NCI-H748 (cell line): ENCODE results near the gene IGF2BP3.
A peak's percentile ranks its signal among the peaks of the same experiment; 100 is the strongest.

Experiments
- DNase-seq: peaks from one replicate; lab custom pipeline; 2025; ENCODE audit not compliant: unreplicated experiment; lab: John Stamatoyannopoulos, UW

IGF2BP3 gene

DNA sequence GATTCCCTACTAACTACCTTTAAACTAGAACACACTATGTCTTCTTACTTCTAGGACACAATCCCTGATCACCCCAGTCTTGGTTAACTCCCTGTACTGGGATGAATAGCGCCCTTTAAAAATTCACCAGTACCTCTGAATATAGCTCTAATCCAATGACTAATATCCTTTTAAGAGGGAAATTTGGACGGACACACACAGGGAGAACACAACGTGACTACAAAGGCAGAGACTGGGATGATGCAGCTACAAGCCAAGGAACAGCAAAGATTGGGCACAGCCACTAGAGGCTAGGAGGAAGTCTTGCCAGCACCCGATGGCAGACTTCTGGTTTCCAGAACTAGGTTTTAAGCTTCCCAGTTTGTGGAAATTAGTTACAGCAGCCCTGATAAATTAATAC lies 89.7 kb downstream of the IGF2BP3 start:
- DNase-seq: no peak

DNA sequence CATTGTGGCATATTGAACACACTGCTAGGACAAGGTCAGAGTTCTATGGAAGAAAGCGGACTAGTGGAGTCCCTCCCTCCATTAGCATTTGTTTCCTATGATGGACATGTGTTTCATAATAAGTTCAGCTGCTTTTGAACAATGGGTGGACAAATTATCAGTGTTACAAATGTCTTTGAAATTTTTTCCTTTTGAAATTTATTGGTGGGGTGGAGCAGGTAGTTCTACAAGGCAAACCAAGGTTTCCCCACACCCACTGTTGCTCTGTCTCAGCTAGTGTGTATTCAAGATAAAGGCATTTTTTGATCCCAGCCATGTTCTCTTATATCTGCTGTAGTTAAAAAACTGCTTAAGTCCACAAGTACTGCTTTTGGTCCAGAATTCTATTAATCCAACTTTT lies 91.3 kb downstream of the IGF2BP3 start:
- DNase-seq: no peak

DNA sequence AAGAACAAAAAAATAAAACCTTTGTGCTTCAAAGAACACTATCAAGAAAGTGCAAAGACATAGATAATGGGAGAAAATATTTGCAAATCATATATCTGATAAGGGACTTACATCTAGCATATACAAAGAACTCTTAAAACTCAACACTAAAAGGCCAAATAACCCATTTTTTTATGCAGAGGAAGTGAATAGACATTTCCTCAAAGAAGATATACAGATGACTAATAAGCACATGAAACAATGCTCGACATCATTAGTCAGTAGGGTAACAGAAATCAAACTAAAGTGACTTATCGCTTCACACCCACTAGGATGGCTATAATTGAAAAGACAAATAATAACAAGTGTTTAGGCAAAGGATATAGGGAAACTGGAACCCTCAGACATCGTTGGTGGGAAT lies 93.2 kb downstream of the IGF2BP3 start:
- no peak for DNase-seq

DNA sequence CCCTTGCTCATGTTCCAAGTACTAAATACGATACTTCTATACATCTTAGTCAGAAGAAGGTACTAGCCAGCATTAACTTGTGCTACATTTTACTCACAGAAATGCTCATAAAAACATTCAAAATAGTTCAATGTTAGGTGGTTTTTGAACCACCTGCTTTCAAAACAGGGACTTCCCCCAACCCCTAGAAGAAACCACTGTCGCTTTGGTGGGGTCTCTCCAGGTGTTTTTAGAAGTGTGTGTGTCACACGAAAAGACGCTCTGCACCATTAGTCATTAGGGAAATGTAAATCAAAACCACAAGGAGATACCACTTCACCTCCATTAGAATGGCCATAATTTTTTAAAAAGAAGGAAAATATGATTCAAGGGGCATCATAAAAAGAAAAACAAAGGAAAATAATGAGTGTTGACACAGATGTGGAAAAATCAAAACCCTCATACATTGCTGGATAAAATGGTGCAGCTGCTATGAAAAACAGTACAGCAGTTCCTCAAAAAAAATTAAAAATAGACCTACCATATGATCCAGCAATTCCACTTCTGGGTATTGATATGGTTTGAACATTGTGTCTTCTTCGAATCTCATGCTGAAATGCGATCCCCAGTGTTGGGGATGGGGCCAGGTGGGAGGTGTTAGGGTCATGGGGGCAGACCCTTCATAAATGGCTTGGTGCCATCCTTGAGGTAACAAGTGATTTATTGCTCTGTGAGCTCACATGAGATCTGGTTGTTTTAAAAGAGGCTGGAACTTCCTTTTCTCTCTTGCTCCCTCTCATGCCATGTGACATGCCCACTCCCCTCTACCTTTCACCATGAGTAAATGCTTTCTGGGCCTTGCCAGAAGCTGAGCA lies 96.9 kb downstream of the IGF2BP3 start:
- peak; percentile 88 for DNase-seq

DNA sequence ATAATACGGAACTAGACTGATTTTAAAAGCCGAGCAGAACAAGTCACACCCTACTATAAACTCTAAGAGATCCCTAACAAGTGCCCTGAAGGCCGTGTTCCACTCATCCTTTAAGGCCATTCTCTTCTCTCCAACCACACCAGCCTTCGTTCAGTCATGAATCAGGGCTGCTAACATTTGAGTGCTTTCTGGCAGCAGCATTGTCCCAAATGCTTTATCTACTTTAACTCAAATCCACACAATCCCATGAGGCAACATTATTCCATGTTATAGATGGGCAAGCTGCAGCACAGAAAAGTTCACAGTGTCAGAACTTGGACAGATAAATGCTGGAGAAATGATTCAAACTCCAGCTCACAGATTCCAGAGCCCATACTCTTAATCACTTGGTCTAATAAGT lies 97.7 kb downstream of the IGF2BP3 start:
- no peak for DNase-seq

DNA sequence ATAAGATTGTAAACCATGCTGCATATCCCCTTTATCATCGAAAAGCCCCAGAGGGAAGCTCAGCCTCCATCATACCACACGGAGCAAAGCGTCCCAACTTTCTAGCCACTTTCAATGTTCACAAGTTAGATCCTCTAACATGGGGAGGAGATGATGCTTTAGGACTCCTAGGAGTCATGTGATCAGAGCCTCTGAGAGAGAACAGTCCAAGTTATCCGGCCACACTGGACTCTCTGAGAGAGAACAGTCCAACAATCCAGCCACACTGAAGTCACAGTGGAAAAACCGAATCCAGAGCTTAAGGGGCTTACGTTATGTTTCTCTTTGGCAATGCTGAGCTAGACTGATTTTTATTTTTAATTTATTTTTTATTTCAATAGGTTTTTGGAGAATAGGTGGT lies 98.6 kb downstream of the IGF2BP3 start:
- DNase-seq: no peak

DNA sequence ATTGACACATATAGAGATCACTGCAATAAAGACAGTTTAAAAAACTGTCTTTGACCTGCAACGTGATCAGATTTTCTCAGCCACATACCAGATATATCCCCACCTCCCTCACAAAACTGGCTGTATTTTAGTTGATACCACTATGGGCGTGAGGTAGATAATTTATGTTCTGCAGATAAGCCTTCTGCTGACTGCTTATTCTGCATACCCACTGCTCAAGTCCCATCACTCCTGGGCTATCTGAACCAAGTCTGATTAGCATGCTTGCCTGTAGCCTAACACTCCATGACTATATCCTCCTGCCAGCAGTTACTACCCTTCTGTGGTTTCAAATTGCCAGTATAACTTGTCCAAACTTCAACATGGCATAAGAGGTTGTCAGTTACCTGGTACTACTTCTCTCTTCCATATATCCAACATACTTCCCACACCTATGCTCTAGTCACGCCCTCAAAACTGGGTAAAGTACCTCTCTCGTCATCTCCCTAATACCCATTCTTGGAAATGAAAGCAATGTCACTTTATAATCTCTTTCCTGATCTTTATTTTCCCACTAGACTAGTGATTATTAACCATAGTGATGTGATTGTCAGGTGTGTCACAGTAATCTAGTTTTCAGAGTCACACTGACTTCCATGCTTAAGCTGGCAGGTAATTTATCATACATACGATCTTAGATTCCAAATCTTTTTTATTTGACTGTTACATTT lies 100.4 kb downstream of the IGF2BP3 start:
- DNase-seq: no peak

DNA sequence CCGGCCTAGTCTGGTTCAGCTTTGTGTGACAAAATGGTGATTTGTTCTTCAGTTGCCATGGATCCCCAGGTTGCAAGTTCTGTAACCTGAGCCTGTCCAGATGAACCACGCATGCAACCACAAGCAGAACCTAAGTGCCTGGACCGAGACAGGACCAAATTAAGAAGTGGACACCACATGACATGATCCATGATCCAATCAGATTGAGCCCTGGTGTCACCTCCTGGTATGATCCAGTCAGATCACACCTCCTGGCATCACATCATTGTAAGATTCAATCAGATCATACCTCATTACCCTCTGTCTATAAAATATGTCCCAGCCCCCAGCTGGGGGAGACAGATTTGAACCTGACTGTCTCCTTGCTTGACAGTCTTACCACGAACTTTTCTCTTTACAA lies 101.2 kb downstream of the IGF2BP3 start:
- no peak for DNase-seq

DNA sequence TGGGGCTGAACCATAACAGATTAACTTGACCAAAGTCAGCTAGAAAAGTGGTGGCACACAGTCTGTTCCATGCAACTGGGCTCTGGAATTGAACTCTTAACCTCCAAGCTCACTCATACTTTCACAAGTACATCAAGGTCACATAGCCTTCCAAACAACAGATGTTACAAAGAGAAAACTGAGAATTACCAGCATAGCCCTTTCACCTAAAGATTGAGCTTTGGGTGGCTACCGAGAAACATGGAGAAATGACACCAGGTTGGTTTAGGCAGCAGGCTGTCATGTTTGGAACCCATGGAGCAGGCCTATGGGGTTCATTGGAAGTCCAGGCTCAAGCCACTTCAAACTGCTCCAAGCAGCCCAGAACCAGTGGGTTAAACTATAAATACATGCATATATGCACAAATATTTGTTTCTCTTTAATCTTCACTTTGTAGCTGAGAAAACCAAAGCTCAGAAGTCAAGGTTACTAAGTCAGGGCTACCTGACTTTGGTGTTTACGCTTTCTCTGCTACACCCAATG lies 112.1 kb downstream of the IGF2BP3 start:
- DNase-seq: no peak

DNA sequence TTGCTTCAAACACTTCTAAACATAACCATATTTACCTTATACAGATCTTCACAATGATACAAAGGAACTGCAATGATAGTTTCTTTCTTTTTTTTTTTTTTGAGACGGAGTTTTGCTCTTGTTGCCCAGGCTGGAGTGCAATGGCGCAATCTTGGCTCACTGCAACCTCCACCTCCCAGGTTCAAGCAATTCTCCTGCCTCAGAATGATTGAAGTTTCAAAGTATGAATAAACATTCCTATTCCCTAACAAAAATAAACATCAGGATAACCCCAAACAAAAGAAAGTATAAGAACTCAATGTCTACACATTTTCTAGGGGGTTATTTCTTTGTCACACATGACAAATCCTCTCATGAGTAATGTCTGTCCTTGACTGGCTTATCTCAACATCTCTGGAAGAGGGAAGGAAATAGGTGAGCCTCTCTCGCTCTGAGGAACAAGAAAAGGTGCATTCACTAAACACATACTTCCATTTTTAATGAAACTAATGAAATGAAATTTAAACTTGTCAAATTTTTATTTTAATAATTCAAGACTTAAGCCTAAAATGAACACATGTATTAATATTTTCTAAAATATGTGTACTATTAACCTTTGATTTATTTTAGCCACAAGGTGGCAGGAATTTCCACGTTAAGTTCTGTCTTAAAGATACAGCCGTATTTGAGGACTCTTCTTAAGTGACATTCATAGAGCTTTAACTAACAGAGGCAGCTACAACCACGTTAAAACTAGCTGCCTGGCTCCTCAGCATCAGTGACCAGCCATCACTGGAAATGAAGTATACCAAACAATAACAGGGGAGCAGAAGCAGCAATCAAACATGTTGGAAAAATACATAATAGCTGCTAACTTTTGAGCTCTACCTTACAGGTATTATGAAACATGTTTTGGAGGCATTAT lies 112.8 kb downstream of the IGF2BP3 start:
- DNase-seq: peak; percentile 63

DNA sequence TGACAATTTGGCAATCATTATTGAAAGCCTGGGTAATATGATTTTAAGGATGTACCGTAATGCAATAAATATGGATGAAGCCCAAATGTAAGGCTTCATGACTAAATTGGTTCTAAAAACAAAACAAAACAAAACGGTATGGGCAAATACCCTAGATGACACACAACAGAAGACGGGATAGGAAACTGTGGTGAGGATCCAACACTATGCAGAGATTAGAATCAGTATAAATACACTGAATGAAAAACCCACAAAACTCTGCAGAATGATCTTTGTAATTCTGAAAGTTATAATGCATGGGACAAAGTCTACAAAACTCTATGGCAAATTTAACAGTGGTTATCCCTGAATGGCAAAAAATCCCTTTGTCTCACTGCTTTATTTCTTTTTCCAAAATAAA lies 113.6 kb downstream of the IGF2BP3 start:
- DNase-seq: no peak

DNA sequence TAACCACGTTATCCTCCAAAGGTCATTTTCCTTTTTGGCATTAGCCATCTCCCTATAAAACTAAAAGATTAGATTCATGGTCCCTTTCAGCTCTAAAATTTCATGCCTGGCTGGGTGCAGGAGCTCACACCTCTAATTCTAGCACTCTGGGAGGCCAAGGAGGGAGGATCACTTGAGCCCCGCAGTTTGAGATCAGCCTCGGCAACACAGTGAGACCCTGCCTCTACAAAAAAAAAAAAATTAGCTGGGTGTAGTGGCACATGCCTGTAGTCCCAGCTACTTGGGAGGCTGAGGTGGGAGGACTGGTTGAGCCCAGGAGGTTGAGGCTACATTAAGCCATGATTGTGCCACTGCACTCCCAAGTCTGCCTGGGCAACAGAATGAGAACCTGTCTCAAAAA lies 114.1 kb downstream of the IGF2BP3 start:
- no peak for DNase-seq

DNA sequence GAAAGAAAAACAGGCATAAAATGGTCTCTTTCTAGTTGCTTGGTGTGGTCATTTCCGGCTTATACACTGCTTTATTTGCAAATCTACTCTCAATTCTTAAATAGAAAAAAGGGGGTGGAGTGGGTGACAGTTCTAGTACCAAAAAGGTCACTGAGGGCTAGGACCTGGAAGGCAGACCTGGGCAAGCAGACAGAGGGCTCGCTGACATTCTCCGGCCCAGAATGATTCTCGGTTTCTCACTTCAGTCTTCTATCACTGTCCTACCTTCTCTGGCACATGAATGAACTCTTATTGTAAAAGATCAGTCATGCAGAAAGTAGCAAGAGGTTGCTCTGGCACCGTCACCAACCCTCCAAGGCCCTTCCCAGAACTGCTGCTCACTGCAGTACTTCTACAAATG lies 117.1 kb downstream of the IGF2BP3 start:
- peak; percentile 37 for DNase-seq

DNA sequence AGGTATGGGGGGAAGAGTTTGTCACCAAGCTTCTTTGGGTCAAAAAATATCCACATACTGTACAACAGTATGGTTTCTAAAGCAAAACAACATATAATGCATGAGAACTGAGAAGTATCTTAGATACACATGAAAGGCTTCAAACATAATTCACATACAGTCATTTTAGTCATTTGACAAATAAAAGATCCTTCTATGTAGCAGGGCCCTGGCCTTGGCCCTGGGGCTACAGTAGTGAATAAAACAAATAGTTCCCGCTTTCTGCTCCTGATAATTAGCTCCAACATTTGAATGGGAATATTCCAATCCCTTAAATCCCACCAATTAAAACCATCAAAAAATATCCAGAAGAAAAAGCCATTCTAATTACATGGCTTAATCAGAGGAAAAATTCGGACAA lies 119.8 kb downstream of the IGF2BP3 start:
- DNase-seq: no peak

DNA sequence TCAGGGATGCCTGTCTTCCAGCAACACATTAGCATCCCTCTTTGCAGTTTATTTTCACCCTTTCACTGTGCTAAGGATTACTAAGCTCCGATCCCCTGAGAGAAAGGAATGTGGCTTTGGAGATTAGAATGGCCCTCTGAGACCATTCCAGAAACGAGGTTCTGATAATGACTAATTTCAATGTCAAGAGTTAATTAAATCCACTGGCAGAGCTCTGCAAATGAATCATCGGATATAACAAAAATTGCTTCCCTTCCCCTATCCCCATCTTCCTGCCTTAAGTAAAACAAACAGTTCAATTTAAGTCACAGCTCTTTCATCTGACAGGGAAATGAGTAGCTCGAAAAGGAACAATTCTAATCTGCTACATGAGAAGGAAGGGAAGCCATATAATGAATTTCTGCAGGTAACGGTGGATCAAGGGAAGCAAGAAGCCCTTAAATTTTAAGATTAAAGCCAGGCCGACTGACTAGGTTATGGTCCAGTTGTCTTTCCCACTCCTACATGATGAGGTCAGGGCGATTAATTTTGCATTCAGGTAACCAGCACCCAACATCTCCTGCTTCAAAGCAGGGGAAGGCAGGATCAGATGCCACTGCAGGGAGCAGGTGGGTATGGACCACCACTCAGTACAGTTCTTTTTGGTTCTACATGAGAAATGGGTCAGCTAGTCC lies 120.7 kb downstream of the IGF2BP3 start:
- no peak for DNase-seq

DNA sequence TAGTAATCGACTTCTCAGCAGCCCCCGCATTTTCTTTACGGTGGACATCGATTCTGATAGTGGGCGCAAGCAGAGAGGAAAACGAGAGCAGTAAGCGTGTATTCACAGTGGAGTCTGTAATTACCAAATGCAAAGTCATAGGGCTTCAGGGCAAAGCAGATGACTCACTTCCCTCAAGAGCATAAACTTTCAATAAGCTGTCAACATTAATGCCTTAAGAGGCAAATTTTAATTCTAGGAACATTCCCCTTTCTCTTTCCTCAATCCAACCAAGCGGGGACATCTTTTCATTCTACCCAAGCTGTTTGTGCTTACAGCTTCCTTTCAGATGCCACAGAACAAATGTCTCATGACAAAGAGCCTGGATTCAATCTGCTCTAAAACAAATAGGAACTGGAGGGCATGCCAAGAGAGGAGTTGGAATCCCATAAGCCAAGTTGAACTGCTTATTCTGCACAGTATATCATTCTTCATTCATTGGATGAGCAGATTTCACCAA lies 122.6 kb downstream of the IGF2BP3 start:
- no peak for DNase-seq

DNA sequence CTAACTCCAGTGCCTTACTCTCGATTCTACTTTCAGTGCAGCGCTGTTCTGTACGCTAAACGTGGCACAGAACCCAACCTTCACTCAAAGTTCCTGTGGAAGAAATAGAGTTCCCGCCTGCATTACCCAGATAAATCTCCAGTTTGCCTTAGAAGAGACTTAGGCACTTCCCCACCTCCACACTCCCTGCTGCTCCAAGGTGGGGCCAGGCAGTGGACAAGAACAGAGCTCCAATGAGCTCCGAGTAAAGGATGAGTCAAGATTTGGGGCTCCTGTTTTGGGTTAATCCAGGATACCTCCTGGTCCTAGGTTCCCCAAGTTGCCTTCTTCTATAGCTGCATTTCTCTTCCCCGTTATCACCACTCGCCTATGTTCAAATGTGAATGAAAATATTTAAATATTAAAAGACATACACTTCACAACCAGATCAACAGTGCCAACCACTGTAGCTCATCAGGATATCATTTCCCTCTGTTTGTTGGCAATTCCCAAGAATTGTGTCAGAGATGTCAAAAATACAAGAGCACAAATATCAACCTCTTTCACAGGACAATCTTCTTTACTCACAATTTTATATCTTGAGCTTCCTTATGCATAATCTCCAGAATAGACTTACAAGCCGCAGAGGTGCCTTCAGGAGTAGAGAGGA lies 123.1 kb downstream of the IGF2BP3 start:
- DNase-seq: no peak

DNA sequence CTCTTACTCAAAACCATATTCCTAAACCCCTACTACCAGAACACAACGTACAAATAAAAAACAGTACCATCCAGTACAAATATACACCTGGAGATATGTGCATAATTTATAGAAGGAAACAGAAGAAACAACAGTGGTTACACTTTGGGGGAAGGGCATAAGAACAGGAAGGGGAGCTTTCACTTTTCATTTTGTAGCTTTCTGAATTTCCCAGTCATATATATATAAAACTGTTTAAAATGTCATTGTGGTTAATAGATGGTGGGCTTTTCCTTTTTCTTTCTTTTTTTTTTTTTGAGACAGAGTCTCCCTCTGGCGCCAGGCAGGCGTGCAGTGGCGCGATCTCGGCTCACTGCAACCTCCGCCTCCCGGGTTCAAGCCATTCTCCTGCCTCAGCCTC lies 124.0 kb downstream of the IGF2BP3 start:
- DNase-seq: no peak

DNA sequence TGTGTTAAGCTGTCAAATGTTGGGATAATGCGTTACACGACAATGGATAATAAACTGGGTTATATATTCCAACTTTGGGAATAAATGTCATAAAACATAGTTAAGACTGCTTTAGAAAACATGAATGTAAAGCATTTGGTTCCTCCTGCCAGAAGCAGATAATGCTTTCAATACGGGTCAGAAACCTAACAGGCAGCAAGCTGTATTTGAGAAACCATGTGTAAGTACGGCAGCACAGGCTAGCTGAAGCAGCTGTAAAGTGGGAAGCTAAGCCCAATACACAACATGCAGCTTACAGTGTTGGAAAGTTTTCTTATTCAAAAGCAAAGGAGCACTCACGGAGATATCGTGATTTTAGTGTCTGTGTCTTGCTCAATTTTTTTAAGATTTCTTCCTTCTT lies 124.7 kb downstream of the IGF2BP3 start:
- no peak for DNase-seq
